Panc1 (cell line): ENCODE results near the gene ATOH8.

ENCODE experiments used
- POLR2AphosphoS5 ChIP-seq: IDR thresholded peaks from 2 replicates; pipeline ENCODE4 v1.6.1; 2012; ENCODE audit warnings: mild to moderate bottlenecking, low read depth, low read length, moderate library complexity
- TCF7L2 ChIP-seq: IDR thresholded peaks from 2 replicates; pipeline ENCODE4 v1.6.1; 2011; ENCODE audit warnings: mild to moderate bottlenecking, low read depth, low read length, inconsistent platforms
- TF ChIP-seq, protein P1 (sequence below): fragments of 450-650 bp; IDR thresholded peaks from 2 replicates; pipeline ENCODE4 v1.5.1; 2017; ENCODE audit warnings: mild to moderate bottlenecking

DNA sequence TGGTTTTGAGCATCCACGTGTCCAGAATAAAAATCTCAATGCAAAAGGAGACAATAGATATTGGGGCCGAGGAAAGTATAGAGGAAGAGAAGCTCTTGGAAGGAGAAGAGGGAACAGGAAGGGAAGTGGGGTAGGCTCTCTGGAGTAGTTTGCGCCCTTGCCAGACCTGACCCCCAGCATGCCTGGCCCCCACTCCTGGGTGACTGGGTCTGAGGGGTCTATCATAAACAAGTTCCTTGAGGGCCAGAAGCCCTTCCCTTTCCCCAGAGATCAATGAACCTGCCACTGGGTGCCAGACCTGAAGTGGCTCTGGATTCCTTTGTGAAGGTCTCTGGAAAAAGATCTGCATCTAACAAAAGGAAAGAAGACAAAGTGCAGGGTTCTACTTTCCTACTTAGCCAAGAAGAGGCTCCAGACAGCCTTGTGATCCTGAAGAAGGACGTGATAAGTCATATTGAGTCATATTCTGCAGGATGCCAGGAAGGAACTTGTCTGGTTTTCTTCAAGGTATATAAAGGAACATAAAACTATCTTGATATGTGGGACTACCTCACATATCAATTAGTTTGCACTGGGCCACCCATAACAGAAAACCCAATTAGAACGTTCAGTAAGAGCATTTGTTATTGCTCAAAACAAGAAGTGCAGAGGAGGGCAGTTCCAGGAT lies 18.7 kb upstream of the ATOH8 start:
- TF ChIP-seq, protein P1, sequence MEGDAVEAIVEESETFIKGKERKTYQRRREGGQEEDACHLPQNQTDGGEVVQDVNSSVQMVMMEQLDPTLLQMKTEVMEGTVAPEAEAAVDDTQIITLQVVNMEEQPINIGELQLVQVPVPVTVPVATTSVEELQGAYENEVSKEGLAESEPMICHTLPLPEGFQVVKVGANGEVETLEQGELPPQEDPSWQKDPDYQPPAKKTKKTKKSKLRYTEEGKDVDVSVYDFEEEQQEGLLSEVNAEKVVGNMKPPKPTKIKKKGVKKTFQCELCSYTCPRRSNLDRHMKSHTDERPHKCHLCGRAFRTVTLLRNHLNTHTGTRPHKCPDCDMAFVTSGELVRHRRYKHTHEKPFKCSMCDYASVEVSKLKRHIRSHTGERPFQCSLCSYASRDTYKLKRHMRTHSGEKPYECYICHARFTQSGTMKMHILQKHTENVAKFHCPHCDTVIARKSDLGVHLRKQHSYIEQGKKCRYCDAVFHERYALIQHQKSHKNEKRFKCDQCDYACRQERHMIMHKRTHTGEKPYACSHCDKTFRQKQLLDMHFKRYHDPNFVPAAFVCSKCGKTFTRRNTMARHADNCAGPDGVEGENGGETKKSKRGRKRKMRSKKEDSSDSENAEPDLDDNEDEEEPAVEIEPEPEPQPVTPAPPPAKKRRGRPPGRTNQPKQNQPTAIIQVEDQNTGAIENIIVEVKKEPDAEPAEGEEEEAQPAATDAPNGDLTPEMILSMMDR, result no peak
- TF ChIP-seq POLR2AphosphoS5 (no peak), TCF7L2 (no peak)
